HG02678 (cell line): ENCODE data around the gene KRT33A.
"Not testable (repeated sequence)": the region's sequence is repeated elsewhere in the genome, so short reads cannot be mapped to it uniquely, and the experiment has no call there.

Source experiments
- ATAC-seq: cut with Tn5 transposase; IDR thresholded peaks from one replicate; pipeline ENCODE4 v1.9.1; 2021; ENCODE audit warnings: mild to moderate bottlenecking, moderate library complexity; ENCODE audit not compliant: unreplicated experiment

The KRT33A gene

DNA sequence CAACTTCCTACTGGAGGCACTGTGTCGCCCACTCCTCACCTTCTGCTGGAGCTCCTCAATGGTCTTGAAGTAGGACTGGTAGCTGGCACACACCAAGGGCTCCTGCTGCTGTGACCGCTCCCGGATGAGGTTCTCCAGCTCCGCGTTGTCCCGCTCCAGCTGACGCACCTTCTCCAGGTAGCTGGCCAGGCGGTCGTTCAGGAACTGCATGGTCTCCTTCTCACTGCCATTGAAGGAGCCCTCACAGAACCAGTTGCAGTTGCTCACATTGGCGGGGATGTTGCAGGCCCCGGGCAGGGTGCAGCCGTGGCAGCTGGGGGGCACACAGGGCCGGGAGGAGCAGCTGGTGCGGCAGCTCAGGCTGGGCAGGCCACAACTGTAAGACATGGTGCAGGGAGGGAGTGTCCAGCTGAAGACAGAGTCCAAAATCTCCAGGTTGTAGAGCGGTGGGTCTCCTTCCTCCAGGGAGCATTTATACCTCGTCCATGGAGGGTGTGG is at the start of gene KRT33A:
Gene KRT33A, minus strand, starts transcription at position 448 of the 498 bp plus-strand sequence. Its CDS starts 61 bp downstream, at position 387.
- not testable (repeated sequence) for ATAC-seq

DNA sequence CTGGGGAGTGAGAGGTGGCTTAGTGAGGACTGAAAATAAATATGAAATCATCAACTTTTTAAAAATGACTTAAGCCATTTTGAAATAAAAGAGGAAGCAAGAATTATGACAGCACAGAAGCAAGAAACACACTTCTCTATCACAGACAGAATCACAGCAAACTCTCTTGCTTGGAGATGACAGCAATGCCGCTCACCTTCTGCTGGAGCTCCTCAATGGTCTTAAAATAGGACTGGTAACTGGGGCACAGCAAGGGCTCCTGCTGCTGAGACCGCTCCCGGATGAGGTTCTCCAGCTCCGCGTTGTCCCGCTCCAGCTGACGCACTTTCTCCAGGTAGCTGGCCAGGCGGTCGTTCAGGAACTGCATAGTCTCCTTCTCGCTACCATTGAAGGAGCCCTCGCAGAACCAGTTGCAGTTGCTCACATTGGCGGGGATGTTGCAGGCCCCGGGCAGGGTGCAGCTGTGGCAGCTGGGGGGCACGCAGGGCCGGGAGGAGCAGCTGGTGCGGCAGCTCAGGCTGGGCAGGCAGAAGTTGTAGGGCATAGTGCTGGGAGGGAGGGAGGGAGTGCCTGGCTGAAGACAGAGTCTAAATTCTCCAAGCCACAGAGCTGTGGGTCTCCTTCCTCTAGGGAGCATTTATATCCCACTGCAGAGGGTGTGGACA is 46.5 kb upstream of the KRT33A start, which contains the start of gene KRT31:
Gene KRT31, minus strand, starts transcription at position 613 of the 665 bp plus-strand sequence. Its CDS starts 69 bp downstream, at position 544.
- ATAC-seq: no peak

DNA sequence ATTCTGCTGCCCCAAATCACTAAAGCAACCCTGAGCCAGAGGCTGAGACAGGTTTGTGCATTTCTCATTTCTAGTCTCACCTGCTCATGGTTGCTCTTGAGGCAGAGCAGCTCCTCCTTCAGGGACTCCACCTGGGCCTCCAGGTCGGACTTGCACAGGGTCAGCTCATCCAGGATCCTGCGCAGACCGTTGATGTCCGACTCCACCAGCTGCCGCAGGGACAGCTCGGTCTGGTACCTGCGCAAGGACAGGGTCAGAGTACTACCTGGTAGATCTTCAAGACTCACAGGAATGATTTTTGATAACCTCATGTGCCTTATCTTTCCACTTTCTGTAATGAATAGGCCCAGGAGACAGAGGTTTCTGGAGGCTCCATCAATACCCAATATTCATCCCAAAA is 45.7 kb upstream of the KRT33A start:
- no peak for ATAC-seq

DNA sequence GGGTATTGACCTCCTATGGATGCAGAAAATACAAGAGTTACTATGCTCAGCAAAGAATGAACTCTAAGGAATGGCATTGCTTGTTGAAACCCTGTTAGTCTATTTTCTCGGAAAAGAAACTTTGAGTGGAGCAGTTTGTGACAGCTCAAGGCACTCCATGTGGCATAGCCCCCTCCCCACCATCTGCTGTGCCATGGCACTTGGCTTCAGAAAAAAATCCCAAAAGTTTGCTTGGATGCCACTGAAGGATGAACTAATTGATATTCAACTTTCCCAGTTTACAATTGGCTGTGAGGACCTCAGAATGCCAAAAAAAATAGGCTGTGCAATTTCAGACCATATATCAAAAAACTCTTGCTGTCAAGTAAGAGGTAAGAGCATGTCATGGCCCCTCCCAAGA is 45.0 kb upstream of the KRT33A start:
- ATAC-seq: no peak

DNA sequence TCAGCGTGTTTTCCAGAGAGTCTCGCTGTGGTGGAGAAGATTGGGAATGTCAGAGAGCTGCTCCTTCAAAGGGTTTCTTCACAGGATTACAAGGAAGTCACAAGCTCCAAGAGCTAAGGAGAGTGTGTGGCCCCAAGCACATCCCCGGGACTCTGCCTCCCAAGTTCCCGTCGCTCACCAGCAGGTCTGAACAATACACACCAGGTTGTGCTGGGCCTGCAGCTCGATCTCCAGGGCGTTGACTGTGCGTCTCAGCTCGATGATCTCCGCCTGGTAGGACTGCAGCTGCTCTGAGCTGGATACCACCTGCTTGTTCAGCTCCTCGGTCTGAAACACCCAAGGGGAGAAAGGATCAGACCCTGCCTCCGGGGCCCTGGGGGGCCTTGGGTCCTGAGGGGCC is 44.4 kb upstream of the KRT33A start:
- not testable (repeated sequence) for ATAC-seq

DNA sequence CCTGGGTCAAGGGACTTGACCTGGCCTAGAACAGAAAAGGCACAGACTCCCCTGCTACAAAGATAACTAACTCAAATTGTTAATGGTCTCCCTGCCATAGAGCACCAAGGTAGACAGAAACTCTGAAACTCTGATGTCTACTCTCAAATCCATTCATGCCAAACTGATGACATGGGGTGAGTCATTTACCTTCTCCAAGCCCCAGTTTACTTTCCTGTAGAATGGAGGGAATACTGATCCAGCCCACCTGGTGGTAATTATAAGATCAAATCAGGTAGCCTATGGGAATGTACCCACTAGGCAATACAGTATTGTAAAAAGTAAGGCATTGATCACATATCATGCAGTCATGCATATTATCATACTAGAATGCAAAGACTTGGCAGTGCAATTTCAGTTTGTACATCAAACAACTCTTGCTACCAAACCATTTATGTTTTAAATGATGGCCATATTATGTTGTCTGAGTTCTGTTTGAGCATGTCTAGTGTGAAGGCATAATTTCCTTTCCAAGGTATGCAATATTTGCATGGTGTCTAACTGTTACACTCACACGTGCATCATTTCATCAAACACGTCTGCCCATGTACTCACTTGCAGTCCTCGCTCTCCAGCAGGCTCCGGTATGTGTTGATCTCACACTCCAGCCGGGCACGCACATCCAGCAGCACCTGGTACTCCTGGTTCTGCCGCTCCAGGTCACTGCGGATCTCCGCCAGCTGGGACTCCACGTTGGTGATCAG is 43.8 kb upstream of the KRT33A start:
- no peak for ATAC-seq

DNA sequence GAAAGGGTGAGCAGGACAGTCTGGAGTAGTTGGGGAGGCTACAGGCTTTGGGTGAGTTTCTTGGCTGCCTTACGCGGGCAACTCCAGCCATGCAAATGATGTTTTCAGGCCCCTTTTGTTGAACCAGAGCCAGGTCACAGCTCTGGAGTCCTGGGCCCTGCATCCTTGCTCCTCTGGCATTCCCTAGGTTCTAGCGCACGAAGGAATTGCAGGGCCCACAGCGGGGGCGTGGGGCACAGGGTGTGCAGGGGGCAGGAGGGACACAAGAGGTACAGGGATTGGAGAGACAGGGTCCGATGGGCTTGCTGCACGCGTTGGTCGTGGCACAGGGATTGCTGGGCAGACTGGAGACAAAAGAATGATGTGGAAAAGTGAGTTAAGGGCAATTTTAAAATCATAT is 43.2 kb upstream of the KRT33A start:
- ATAC-seq: no peak

DNA sequence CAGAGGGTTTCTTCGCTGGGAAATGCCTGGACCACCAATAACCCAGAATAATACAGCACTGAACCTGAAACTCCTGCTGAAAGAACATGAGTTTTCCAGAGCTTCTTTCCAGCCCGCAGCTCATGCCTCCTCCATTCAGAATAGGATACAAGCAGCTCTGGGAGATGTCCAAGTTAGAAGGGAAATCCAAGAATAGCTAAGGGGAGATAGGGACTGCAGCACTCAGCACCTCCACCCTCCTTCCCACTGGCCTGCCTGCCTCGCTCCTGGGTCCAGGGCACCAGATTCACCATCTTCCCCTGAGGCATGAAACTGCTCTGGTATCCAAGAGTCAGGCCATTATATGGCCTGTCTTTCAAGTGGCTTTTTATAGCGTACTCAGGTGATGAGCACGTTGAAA is 42.7 kb upstream of the KRT33A start:
- no peak for ATAC-seq

DNA sequence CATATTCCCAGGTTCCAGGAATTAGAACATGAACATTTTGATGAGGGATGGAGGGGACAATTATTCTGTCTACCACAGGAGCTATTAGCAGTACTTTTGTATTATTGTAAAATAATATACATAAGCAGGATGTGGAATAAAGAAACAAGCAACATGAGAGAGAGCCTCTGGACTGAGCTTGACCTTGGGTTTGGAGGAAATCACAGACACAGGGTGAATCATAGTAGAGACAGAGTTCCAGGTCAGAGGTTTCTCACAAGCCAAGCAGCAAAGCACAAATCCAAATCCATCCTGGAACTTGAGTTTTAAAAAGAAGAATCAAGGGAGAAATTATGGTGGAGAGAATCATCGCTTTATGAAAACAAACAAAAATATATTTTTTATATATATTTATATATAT is 41.6 kb upstream of the KRT33A start:
- ATAC-seq: no peak

DNA sequence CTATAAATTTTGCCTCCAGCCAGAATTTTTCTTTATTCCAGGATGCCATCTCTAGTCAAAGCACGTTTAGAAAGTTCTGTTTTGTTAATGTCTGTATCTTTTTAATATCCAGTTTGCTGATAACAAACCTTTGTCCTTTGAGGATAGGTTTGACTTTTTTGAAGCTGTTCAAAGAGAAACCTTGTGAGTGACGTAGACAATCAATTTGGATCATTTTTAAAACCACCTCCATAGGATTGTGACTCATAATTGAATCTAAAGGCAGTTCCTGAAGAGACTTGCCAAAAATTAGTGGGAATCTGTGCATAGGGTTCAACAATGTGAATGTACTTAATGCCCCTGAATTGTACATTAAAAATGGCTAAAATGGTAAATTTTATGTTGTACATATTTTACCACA is 40.9 kb upstream of the KRT33A start:
- ATAC-seq: no peak

DNA sequence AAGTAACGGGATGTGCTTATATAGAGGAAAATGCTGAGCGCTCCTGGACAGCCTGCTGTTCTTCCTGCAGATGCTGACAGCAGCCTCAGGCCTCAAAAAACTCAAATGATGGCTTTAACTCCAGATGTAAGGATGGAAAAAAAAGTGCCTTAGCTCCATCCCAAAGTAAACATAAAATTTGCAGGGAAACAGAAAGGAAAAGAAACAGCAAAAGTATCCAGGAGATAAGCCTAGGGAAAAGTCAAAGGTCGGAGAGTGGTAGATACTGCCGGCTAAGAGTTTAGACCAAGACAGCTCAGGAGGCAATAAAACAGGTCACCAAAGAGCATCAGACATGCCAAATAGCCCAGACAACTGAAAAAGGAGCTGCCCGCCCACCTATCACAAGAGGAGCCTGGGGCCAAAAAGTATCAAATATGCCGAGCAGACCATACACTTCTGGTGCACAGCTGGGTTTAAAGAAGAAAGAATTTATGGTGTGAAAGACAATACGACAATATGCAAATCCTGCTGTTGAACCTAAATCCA is 39.8 kb upstream of the KRT33A start:
- ATAC-seq: no peak

DNA sequence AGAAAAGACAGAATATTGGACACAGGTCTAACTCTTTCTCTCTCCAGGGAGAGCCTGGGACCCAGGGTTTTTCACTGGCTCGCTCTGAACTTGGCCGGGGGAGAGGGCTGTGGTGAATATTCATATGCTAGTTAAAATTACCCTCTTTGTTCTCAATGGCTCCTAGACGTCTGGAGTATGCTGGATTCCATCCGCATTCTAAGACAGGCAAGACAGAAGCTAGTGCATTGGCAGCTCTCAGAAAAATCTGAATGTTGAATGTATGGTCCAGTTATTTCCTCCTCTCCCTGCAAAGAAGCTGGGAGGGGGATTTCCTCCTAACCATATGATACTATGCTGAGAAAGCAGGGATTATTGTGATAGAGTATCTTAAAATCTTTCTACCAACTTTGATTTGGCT is 37.0 kb upstream of the KRT33A start:
- no peak for ATAC-seq

DNA sequence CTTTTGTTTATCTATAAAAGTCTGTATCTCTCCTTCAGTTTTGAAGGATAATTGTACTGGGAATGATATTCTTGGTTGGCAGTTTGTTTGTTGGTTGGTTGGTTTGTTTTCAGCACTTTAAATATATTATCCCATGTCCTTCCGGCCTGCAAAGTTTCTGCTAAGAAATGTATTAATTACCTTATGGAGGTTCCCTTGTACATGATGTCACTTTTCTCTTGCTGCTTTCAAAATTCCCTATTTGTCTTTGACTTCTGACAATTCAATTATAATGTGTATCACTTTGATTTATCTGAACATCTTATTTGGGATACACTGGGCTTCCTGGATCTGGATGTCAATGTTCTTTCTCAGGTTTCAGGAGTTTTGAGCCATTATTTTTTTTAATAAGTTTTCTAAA is 35.6 kb upstream of the KRT33A start:
- ATAC-seq: no peak

DNA sequence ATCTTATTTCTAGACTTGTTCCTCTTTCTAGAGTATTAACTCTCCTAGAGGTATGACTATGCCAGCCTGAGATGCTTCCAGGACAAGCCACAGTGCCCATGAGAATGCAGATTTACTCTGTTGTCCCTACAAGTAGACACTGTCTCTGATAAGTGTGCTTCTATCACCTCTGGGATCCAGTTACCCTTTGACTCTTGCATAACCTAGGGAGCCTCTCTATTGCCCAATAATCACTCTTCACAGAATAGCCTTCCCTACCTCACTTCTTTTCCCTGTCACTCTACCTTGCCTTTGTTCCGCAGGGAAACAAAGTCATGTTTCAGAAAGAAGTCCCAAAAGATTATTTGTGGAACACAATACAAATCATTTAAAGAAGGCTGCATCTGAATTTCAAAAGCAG is 33.1 kb upstream of the KRT33A start:
- ATAC-seq: no peak

DNA sequence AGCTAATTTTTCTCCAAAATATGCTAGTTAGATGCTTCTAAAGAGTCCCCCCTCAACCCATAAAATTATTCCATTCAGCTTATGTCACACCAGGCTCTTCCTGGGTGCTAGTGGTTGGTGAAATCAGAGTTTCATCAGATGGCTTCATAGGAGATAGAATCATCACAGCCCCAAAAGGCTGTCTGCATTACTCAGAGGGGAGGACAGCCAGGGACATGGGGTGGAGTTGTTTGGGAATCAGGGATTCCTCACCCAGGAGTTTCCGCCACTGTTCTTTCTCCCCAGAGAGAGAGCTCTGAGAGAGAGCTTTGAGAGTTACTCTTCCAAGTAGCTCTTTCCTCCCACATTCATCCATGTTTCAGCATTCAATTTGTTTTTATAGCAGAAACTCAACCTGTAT is 31.8 kb upstream of the KRT33A start:
- ATAC-seq: no peak

DNA sequence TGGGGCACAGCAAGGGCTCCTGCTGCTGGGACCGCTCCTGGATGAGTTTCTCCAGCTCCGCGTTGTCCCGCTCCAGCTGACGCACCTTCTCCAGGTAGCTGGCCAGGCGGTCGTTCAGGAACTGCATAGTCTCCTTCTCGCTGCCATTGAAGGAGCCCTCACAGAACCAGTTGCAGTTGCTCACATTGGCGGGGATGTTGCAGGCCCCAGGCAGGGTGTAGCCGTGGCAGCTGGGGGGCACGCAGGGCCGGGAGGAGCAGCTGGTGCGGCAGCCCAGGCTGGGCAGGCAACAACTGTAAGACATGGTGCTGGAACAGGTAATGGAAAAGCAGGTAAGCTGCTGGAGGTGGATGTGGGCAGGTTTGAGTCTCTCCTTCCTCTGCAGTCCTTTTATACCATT is 31.3 kb upstream of the KRT33A start, which contains the start of gene KRT34:
Gene KRT34, minus strand, starts transcription at position 364 of the 400 bp plus-strand sequence. Its CDS starts 60 bp downstream, at position 304.
- ATAC-seq: not testable (repeated sequence)

DNA sequence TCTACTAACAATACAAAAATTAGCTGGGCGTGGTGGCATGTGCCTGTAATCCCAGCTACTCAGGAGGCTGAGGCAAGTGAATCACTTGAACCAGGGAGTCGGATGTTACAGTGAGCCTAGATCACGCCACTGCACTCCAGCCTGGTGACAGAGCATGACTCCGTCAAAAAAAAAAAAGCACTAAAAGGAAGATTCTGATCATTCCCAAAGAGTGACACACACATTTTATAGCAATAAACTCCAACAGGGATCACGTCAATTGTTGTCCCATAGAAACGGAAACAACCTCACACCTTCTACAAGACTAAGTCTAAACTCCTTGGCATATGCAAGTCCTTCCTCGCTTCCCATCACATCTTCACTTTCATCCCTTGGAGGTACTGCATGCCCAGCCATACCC is 29.5 kb upstream of the KRT33A start:
- ATAC-seq: not testable (repeated sequence)

DNA sequence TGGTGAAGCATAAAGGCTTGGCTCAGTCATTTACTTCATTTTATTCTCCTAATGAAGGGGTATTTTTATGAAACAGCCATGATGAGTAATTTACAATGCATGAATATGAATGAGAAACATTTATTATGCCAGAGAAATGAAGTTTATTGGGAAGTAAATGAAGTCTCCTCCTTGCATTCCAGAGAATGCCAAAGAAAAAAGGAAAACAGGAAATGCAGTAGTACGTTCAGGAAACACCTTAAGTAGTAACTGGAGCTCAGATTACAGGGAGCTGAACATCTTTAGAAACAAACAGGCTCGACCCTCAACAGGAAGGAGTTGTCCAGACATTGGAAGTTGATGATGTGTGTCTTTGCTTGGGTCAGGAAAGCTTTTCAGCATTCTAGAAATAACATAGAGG is 26.9 kb upstream of the KRT33A start:
- ATAC-seq: no peak

DNA sequence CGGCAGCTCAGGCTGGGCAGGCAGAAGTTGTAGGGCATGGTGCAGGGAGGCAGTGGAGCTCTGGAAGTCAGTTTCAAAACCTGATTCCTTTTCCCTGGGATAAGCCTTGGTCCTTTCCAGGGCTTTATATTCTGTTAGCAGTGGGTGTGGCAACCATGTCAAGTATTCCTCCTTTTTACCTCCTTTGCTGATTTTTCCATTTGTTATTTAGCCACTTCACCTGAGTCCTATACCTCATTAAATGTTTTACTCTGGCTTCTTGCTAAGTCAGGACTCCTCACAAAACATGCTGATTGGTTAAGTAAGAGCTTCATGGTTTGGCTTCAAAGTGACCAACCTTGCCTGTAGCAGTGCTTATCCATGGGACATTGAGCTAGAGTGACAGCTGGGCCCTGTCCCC is 19.1 kb upstream of the KRT33A start, which contains the start of gene KRT33B:
Gene KRT33B, minus strand, starts transcription at position 101 of the 400 bp plus-strand sequence. Its CDS starts 63 bp downstream, at position 38.
- no peak for ATAC-seq

DNA sequence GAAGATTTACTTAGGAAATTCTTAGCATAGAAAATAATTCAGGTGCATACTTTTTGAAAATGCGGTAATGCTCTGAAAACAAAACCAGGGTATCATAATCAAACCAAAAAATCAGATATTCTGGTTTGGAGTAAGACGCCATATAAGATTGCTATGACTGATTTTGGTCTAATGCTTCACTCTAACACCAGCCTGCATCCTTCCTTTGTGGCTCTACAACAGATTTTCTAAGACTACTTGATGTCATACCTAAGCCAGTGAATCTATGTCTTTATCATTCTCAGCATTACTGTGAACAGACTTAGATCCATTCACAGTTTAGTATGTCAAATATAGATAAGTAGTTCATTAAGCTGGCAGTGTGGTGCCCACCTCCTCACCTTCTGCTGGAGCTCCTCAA is 18.4 kb upstream of the KRT33A start:
- ATAC-seq: no peak

DNA sequence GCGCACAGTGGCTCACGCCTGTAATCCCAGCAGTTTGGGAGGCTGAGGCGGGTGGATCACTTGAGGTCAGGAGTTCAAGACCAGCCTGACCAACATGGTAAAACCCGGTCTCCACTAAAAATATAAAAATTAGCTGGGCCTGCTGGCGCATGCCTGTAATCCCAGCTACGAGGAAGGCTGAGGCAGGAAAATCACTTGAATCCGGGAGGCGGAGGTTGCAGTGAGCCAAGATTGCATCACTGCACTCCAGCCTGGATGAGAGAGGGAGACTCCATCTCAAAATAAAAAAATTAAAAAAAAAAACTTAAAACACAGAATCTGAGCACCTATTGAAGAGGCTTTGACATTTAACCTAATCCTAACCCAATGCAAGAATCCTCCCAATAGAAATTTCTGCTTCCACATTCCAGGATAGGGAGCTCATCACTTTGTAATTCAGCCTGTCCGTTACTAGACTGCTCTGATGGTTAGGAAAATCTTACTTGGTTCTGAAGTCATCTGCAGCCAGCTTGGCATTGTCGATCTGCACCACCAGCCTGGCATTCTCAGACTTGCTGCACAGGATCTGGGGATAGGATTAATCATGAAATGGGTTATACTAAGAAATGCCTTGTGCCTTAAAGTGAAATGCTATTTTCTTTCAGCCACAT is 16.9 kb upstream of the KRT33A start:
- ATAC-seq: no peak
